ENCODE measurements around the gene TRIP11. TPM values are rescaled to one million over a fixed set of nuclear protein-coding genes. Genes with fewer than 3 reads are reported as not detected.

TRIP11 gene
- polyA plus RNA-seq, 3 donors, result 6.1 to 15.6 (median 13.4) TPM

DNA sequence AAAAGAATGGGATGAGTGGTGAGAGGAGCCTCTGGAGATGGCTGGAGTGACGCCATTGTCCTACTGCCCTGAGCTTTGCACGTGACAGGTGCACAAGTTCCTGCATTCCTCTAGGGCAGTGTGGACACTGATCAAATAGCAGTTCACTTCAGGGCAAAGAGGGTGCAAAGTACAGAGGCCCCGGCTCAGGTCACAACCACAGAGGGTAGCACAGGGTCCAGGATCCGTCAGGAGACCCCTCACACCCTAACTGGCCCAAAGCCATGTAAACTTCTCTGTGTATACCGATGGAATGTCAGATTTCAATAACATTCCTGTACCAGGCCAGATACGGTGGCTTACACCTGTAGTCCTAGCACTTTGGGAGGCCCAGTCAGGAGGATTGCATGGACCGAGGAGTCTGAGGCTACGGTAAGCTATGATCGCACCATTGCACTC lies 82.0 kb downstream of the TRIP11 start:
- Histone ChIP-seq H3K79me2 (ENCODE audit: insufficient read depth, low read length) (no peaks in the 10 kb centered on the region), H3K27me3 (ENCODE audit: control insufficient read depth in 2 of 2, insufficient read depth in 2 of 2, low read length in 2 of 2) (no peaks in the 10 kb centered on the region), H4K20me1 (ENCODE audit: insufficient read depth, low read length) (no peaks in the 10 kb centered on the region), H3K27ac (ENCODE audit: low read depth in 1 of 2, low read length in 2 of 2) (no peak overlapping the region), H3K9me3 (replicated peaks in 1 of 2; ENCODE audit: control insufficient read depth in 1 of 2, insufficient read depth in 1 of 2, low read length in 2 of 2) (no peaks in the 10 kb centered on the region), H3K4me1 (ENCODE audit: control insufficient read depth in 1 of 2, insufficient read depth in 2 of 2, low read length in 2 of 2) (no peaks in the 10 kb centered on the region), H3K36me3 (replicated peaks in 1 of 2; ENCODE audit: control insufficient read depth in 1 of 2, insufficient read depth in 2 of 2, low read length in 2 of 2) (no peaks in the 10 kb centered on the region), H3K4me2 (replicated peaks; ENCODE audit: extremely low read depth, low read length, poor library complexity, severe bottlenecking) (no peak overlapping the region), H2AFZ (ENCODE audit: insufficient read depth, low read depth, low read length, poor library complexity, severe bottlenecking) (no peak overlapping the region), H3K9ac (ENCODE audit: insufficient read depth, low read length, poor library complexity, severe bottlenecking) (no peak overlapping the region), H3K4me3 (replicated peaks in 1 of 3; ENCODE audit: low read depth in 2 of 3, low read length in 3 of 3) (no peak overlapping the region)
- DNase-seq, result no peak
- Mint-ChIP-seq H3K9me3 (peaks cover 0 to 4% (median 0%) of the 10 kb centered on the region in 7 donors), H3K4me1 (no peaks in the 10 kb centered on the region), H3K4me3 (no peak overlapping the region), H3K36me3 (no peaks in the 10 kb centered on the region), H3K27me3 (ENCODE audit: low read depth in 3 of 3) (peaks cover 0 to 3% (median 1%) of the 10 kb centered on the region in 3 donors), H3K27ac (no peak overlapping the region)
- 95% methylated on average over 7 of the region's 9 CpGs for WGBS (ENCODE audit: insufficient coverage)
- intact Hi-C loops (cut with micrococcal nuclease), result no loop called here
- TF ChIP-seq, protein P1, sequence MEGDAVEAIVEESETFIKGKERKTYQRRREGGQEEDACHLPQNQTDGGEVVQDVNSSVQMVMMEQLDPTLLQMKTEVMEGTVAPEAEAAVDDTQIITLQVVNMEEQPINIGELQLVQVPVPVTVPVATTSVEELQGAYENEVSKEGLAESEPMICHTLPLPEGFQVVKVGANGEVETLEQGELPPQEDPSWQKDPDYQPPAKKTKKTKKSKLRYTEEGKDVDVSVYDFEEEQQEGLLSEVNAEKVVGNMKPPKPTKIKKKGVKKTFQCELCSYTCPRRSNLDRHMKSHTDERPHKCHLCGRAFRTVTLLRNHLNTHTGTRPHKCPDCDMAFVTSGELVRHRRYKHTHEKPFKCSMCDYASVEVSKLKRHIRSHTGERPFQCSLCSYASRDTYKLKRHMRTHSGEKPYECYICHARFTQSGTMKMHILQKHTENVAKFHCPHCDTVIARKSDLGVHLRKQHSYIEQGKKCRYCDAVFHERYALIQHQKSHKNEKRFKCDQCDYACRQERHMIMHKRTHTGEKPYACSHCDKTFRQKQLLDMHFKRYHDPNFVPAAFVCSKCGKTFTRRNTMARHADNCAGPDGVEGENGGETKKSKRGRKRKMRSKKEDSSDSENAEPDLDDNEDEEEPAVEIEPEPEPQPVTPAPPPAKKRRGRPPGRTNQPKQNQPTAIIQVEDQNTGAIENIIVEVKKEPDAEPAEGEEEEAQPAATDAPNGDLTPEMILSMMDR (IDR thresholded peaks at IDR 0.05), result no peak

DNA sequence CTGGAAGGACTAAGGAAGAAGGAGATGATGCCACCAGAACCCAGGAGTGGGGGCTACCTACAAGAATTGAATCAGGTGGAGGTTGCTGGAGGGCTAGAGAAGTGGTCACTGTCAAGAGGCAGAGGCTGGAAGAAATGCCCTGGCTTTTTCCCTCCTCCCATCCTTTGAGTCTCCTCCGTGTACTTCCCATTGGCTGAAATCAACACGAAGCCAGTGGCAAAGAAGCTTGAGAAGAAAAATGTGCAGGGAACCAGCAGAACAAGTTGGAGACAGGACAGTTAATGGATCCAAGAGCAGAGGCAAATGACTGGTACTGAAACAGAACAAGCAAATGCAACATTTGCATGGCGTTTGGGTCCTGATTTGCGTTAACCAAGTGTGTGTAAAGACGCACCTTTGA lies 83.2 kb downstream of the TRIP11 start:
- Mint-ChIP-seq H3K9me3 (peaks cover 0 to 4% (median 0%) of the 10 kb centered on the region in 7 donors), H3K27ac (no peak overlapping the region), H3K27me3 (ENCODE audit: low read depth in 3 of 3) (peaks cover 0 to 3% (median 3%) of the 10 kb centered on the region in 3 donors), H3K36me3 (no peaks in the 10 kb centered on the region), H3K4me1 (no peaks in the 10 kb centered on the region), H3K4me3 (no peak overlapping the region)
- Histone ChIP-seq H3K4me1 (ENCODE audit: control insufficient read depth in 1 of 2, insufficient read depth in 2 of 2, low read length in 2 of 2) (no peaks in the 10 kb centered on the region), H3K9ac (ENCODE audit: insufficient read depth, low read length, poor library complexity, severe bottlenecking) (no peak overlapping the region), H3K79me2 (ENCODE audit: insufficient read depth, low read length) (no peaks in the 10 kb centered on the region), H2AFZ (ENCODE audit: insufficient read depth, low read depth, low read length, poor library complexity, severe bottlenecking) (no peak overlapping the region), H3K4me2 (replicated peaks; ENCODE audit: extremely low read depth, low read length, poor library complexity, severe bottlenecking) (no peak overlapping the region), H3K27ac (ENCODE audit: low read depth in 1 of 2, low read length in 2 of 2) (no peak overlapping the region), H3K27me3 (ENCODE audit: control insufficient read depth in 2 of 2, insufficient read depth in 2 of 2, low read length in 2 of 2) (no peaks in the 10 kb centered on the region), H3K9me3 (replicated peaks in 1 of 2; ENCODE audit: control insufficient read depth in 1 of 2, insufficient read depth in 1 of 2, low read length in 2 of 2) (no peaks in the 10 kb centered on the region), H4K20me1 (ENCODE audit: insufficient read depth, low read length) (no peaks in the 10 kb centered on the region), H3K4me3 (replicated peaks in 1 of 3; ENCODE audit: low read depth in 2 of 3, low read length in 3 of 3) (no peak overlapping the region), H3K36me3 (replicated peaks in 1 of 2; ENCODE audit: control insufficient read depth in 1 of 2, insufficient read depth in 2 of 2, low read length in 2 of 2) (no peaks in the 10 kb centered on the region)
- TF ChIP-seq, protein P1 (IDR thresholded peaks at IDR 0.05), result no peak
- 100% methylated on average over 2 of the region's 5 CpGs for WGBS (ENCODE audit: insufficient coverage)
- no peak for DNase-seq
- intact Hi-C loops (cut with micrococcal nuclease), result no loop called here
